Activated CD4-positive, CD25-positive, alpha-beta regulatory T cell treated with anti-CD3 and anti-CD28 coated beads, Interleukin-2, amount 50 U/mL, for 72 hours (primary cell): ENCODE data around the gene NLRP13.
"Not testable (repeated sequence)": the region's sequence is repeated elsewhere in the genome, so short reads cannot be mapped to it uniquely, and the experiment has no call there.

Experiments used
- DNase-seq: peaks from one replicate; pipeline ENCODE4 v3.0.0; 2021

NLRP13 gene

GRCh38 chr19:55931936-55932386 is at the start of gene NLRP13:
Gene NLRP13, minus strand, starts transcription at chr19:55932336. Its CDS starts 25 bp downstream, at chr19:55932311.
- no peak for DNase-seq

GRCh38 chr19:55980415-55980814 is 48.3 kb upstream of the NLRP13 start:
- DNase-seq: no peak

- DNase-seq: no peak
Observed at GRCh38 chr19:55973982-55974381, 41.8 kb upstream of the NLRP13 start.

GRCh38 chr19:55962186-55962585 is 30.1 kb upstream of the NLRP13 start:
- no peak for DNase-seq

- DNase-seq: no peak
Observed at GRCh38 chr19:55959996-55960675, 28.0 kb upstream of the NLRP13 start.

GRCh38 chr19:55958356-55958755 is 26.2 kb upstream of the NLRP13 start:
- DNase-seq: no peak

- DNase-seq: no peak
Observed at GRCh38 chr19:55956431-55956830, 24.3 kb upstream of the NLRP13 start.

GRCh38 chr19:55950566-55950965 is 18.4 kb upstream of the NLRP13 start:
- DNase-seq: not testable (repeated sequence)

GRCh38 chr19:55947532-55947931 is 15.4 kb upstream of the NLRP13 start, which contains the start of gene NLRP8:
Gene NLRP8, plus strand, starts transcription at chr19:55947832.
- DNase-seq: no peak

GRCh38 chr19:55940306-55940705 is 8.2 kb upstream of the NLRP13 start:
- DNase-seq: no peak

- DNase-seq: no peak
Observed at GRCh38 chr19:55939206-55939605, 7.1 kb upstream of the NLRP13 start.

- DNase-seq: no peak
Observed at GRCh38 chr19:55935206-55935605, 3.1 kb upstream of the NLRP13 start.

- DNase-seq: no peak
Observed at GRCh38 chr19:55930996-55931515, 1.1 kb downstream of the NLRP13 start.

GRCh38 chr19:55929258-55929657 is 2.9 kb downstream of the NLRP13 start:
- DNase-seq: not testable (repeated sequence)

- no peak for DNase-seq
Observed at GRCh38 chr19:55927991-55928390, 4.1 kb downstream of the NLRP13 start.

- no peak for DNase-seq
Observed at GRCh38 chr19:55923556-55923955, 8.6 kb downstream of the NLRP13 start.

- DNase-seq: no peak
Observed at GRCh38 chr19:55913643-55914268, 18.4 kb downstream of the NLRP13 start.

GRCh38 chr19:55912916-55913315 is 19.2 kb downstream of the NLRP13 start:
- DNase-seq: no peak

- no peak for DNase-seq
Observed at GRCh38 chr19:55909801-55910200, 22.3 kb downstream of the NLRP13 start.

GRCh38 chr19:55907746-55908145 is 24.4 kb downstream of the NLRP13 start:
- DNase-seq: no peak

GRCh38 chr19:55907286-55907685 is 24.9 kb downstream of the NLRP13 start:
- no peak for DNase-seq

GRCh38 chr19:55902080-55902751 is 29.9 kb downstream of the NLRP13 start:
- no peak for DNase-seq

GRCh38 chr19:55901369-55902079 is 30.6 kb downstream of the NLRP13 start:
- no peak for DNase-seq
